AG04450 (cell line): ENCODE results near the gene COPG2. TPM values are rescaled to one million over a fixed set of nuclear protein-coding genes. Genes with fewer than 3 reads are reported as not detected.

Experiments used
- CTCF ChIA-PET: fragments of 300-600, 350-600 bp; formaldehyde crosslinking; extraction: SDS; loops from one replicate; lab custom pipeline; 2022; ENCODE audit warnings: antibody characterized with exemption, inconsistent platforms; lab: Charles Lee
- POLR2A ChIA-PET: fragments of 350-600 bp; formaldehyde crosslinking; extraction: SDS; loops from one replicate; lab custom pipeline; 2021; ENCODE audit warnings: antibody characterized with exemption, inconsistent platforms; lab: Yijun Ruan, JAX
- DNase-seq: peaks from one replicate; pipeline ENCODE4 v3.0.0-alpha.2; 2011; ENCODE audit warnings: low read depth, low spot score
- H3K27ac ChIP-seq: one replicate; pipeline ENCODE4 v1.5.1; 2012; ENCODE audit warnings: low read depth, low read length, control low read depth
- H3K27me3 ChIP-seq: one replicate; pipeline ENCODE4 v1.6.0; 2012; ENCODE audit warnings: low read length; ENCODE audit not compliant: control insufficient read depth, insufficient read depth
- H3K4me3 ChIP-seq: 2 replicates; pipeline ENCODE4 v1.5.1; 2011; ENCODE audit warnings: mild to moderate bottlenecking, low read depth, low read length, control low read depth
- H3K9me3 ChIP-seq: 2 replicates; pipeline ENCODE4 v1.5.1; 2012; ENCODE audit warnings: low read length; ENCODE audit not compliant: control insufficient read depth, insufficient read depth
- polyA plus RNA-seq: library from polyadenylated mRNA; depleted of rRNA; stranded (reverse); fragments of >200 nt; gene quantifications from 2 replicates; pipeline ENCODE4 v1.2.3, GENCODE V29; 2011; rRNA removed
- small RNA-seq: library from RNA; depleted of rRNA; stranded (forward); fragments of <200 nt; gene quantifications from one replicate; pipeline ENCODE3, GENCODE V24; 2012; ENCODE audit warnings: low read depth; ENCODE audit not compliant: insufficient read length
- TF ChIP-seq, protein P1 (sequence below): IDR thresholded peaks from 2 replicates; pipeline ENCODE4 v1.5.1; 2011; ENCODE audit warnings: low read depth, low read length, control low read depth, inconsistent platforms

COPG2 gene
- polyA plus RNA-seq, 1 experiment: 40.6 TPM

DNA sequence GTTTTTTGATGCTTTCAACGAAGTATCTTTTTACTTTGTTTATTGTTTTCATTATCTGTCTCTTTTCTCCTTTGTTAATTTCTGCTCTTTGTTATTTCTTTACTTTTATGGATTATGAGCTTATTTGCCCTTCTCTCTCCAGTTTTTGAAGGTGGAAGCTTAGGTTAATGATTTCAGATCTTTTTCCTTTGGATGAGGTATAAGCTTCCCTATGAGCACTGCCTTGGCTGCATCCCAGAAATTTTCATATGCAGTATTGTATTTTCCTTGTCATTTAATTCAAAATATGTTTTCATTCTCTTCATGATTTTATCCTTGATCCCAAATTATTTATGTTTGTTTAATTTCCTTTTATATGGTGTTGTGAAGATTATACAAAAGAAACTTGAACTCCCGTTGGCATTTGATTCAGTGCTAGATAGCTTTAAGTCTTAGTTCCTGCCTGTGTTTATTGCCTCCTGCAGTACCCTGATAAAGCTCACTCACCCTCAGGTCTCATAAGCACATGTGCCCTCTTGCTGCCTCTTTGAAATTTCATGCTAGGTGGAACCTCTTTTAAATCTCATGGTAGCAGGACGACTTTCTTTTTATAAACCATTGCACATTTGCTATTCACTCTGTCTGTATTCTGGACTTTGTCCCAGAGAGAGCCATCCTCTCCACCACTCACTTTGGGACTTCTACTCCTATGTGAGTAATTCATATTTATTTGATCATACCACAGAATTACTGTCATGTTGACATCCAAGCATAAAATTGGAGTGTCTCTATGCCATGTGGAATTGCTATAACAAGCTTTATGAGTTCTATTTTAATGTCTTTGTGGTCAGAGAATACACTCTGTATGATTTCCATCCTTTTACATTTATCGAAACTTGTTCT, 204.8 kb downstream of the COPG2 start:
- DNase-seq: no peak
- Histone ChIP-seq H3K9me3 (peaks cover 7% of the 10 kb centered on the region), H3K4me3 (no peak overlapping the region), H3K27me3 (peaks cover 2% of the 10 kb centered on the region), H3K27ac (no peak overlapping the region)
- ChIA-PET POLR2A (no interaction called here), CTCF (no interaction called here)
- TF ChIP-seq, protein P1, sequence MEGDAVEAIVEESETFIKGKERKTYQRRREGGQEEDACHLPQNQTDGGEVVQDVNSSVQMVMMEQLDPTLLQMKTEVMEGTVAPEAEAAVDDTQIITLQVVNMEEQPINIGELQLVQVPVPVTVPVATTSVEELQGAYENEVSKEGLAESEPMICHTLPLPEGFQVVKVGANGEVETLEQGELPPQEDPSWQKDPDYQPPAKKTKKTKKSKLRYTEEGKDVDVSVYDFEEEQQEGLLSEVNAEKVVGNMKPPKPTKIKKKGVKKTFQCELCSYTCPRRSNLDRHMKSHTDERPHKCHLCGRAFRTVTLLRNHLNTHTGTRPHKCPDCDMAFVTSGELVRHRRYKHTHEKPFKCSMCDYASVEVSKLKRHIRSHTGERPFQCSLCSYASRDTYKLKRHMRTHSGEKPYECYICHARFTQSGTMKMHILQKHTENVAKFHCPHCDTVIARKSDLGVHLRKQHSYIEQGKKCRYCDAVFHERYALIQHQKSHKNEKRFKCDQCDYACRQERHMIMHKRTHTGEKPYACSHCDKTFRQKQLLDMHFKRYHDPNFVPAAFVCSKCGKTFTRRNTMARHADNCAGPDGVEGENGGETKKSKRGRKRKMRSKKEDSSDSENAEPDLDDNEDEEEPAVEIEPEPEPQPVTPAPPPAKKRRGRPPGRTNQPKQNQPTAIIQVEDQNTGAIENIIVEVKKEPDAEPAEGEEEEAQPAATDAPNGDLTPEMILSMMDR: no peak

DNA sequence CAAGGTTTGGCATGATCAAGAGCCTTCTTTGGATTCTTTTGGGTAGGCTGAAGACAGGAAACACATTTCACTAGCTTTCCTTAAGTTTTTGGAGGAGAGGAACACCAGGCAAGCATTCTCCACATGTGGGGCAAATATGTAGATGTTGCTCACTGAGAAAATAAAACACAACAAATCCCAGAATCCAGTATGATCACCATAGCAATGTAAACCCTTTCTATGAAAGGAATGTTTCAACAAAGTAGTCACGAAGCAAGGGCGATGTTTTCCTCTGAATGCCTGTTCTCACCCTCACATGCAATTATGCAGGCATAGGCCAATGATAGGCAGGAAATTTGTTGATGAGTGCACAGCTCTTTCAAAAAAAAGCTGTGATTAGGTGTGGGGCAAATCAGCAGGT, 207.3 kb downstream of the COPG2 start:
- DNase-seq: no peak
- ChIA-PET CTCF (no interaction called here), POLR2A (no interaction called here)
- Histone ChIP-seq H3K27ac (no peak overlapping the region), H3K27me3 (no peaks in the 10 kb centered on the region), H3K4me3 (no peak overlapping the region), H3K9me3 (peaks cover 7% of the 10 kb centered on the region)
- TF ChIP-seq, protein P1: no peak

DNA sequence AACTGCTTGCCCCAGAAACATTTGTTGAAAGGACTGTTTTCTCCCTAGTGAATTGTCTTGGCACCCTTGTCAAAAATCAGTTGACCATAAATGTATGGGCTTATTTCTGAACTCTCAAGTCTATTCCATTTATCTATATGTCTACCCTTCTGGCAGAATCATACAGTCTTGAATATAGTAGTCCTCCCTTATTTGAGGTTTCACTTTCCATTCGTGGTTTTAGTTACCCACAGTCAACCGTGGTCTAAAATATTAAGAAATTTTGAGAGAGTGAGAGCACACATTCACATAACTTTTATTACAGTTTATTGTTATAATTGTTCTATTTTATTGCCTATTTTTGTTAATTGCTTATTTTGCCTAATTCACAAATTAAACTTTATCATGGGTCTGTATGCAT, 210.3 kb downstream of the COPG2 start:
- H3K4me3 ChIP-seq: no peak overlapping the region

More for the DNA sequence above, 210.3 kb downstream of the COPG2 start:
- Histone ChIP-seq H3K27ac (no peak overlapping the region), H3K27me3 (peaks cover 3% of the 10 kb centered on the region), H3K9me3 (peaks cover 7% of the 10 kb centered on the region)
- CTCF ChIA-PET: no interaction called here
- DNase-seq: no peak
- POLR2A ChIA-PET: no interaction called here
- TF ChIP-seq, protein P1: no peak

Small RNA genes lying within 50 kb of the gene (small RNA-seq; reads per million reads assigned to genes)
- gene MIR335 (not detected), gene RF02148 (not detected), gene RF02149 (not detected), gene RF02150 (not detected), gene RNA5SP246 (not detected)

Other genes starting within 250 kb of the COPG2 start
- gene CEP41, start 227.7 kb downstream of the COPG2 start, polyA plus RNA-seq: 23.6 and 26.4 TPM in 2 replicates
- 236 and 293 TPM in 2 replicates for gene MEST, start 176.7 kb downstream of the COPG2 start, polyA plus RNA-seq
- gene TSGA13, start 17.8 kb upstream of the COPG2 start, polyA plus RNA-seq: not detected in 2 replicates
- not detected in 2 replicates for gene KLF14, start 65.5 kb upstream of the COPG2 start, polyA plus RNA-seq